Gastrocnemius medialis (tissue), 4 donors: ENCODE results near the gene ZSCAN25.

ENCODE experiments used
- POLR2A ChIP-seq, 2 donors: fragments of 450-650 bp; IDR thresholded peaks; one replicate each; pipeline ENCODE4 v1.6.1; 2017; ENCODE audit warnings: antibody characterized with exemption in 2 of 2, mild to moderate bottlenecking in 2 of 2, moderate library complexity in 2 of 2
- TF ChIP-seq, protein P1 (sequence below), 5 experiments: fragments of 450-650 bp in 3 of 5; fragments of 200-600 bp in 2 of 5; sonication (generic) in 2 of 5; IDR thresholded peaks in 4 of 5; conservative IDR thresholded peaks in 1 of 5; 1 replicate in 4 of 5; 2 replicates in 1 of 5; pipeline ENCODE4 v1.5.1; 2016 to 2019; ENCODE audit warnings: antibody characterized with exemption in 5 of 5, mild to moderate bottlenecking in 3 of 5, moderate library complexity in 3 of 5

DNA sequence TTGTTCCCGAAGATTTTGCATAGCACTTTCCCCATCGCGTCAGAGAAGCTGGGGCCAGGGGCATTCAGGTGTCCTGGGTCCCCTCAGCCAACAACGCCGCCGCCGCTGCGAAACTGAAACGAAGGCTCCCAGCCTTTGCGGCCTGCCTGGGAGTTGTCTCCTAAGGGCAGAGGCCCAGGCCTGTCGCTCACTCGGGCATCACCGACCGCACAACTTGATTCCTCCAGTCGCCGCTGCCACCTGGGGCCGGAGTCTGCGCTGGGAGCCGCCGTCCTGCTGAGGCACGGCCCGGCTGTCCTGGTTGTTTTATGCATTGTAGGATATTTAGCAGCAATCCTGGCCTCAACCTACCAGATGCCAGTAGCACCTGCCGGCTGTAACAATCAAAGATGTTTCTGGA lies 22.0 kb downstream of the ZSCAN25 start:
- TF ChIP-seq, protein P1, sequence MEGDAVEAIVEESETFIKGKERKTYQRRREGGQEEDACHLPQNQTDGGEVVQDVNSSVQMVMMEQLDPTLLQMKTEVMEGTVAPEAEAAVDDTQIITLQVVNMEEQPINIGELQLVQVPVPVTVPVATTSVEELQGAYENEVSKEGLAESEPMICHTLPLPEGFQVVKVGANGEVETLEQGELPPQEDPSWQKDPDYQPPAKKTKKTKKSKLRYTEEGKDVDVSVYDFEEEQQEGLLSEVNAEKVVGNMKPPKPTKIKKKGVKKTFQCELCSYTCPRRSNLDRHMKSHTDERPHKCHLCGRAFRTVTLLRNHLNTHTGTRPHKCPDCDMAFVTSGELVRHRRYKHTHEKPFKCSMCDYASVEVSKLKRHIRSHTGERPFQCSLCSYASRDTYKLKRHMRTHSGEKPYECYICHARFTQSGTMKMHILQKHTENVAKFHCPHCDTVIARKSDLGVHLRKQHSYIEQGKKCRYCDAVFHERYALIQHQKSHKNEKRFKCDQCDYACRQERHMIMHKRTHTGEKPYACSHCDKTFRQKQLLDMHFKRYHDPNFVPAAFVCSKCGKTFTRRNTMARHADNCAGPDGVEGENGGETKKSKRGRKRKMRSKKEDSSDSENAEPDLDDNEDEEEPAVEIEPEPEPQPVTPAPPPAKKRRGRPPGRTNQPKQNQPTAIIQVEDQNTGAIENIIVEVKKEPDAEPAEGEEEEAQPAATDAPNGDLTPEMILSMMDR (IDR thresholded peaks at IDR 0.05 in 4 of 5, conservative IDR thresholded peaks at IDR 0.05 in 1 of 5), result no peak
- no peak for TF ChIP-seq POLR2A (IDR thresholded peaks at IDR 0.05)
